Thoracic aorta (tissue), 2 donors: Measurements from ENCODE around the gene ATP12A. TPM values are rescaled to one million over a fixed set of nuclear protein-coding genes. Genes with fewer than 3 reads are reported as not detected.

ENCODE experiments used
- ATAC-seq: fragments of 150-250 bp; one replicate; pipeline ENCODE4 v1.8.0; 2017; ENCODE audit warnings: low read depth; ENCODE audit not compliant: insufficient number of reproducible peaks, low FRiP score
- DNase-seq: peaks from one replicate; pipeline ENCODE4 v3.0.0-alpha.2; 2020; ENCODE audit warnings: low spot score
- H3K27ac ChIP-seq, 2 donors: fragments of 200-600 bp; sonication (generic); 1 replicate in 1 of 2; 2 replicates in 1 of 2; pipeline ENCODE4 v1.5.1; 2016; ENCODE audit warnings: mild to moderate bottlenecking in 2 of 2, moderate library complexity in 2 of 2
- H3K27me3 ChIP-seq: fragments of 200-600 bp; sonication (generic); replicated peaks from 2 replicates; pipeline ENCODE4 v1.6.0; 2016; ENCODE audit warnings: mild to moderate bottlenecking; ENCODE audit not compliant: insufficient read depth
- H3K36me3 ChIP-seq: fragments of 200-600 bp; sonication (generic); one replicate; pipeline ENCODE4 v1.5.1; 2016
- H3K4me1 ChIP-seq, 2 donors: fragments of 200-600 bp; sonication (generic); 1 replicate in 1 of 2; 2 replicates in 1 of 2; pipeline versions ENCODE4 v1.5.1 to v1.6.0; 2016; ENCODE audit warnings: low read depth in 2 of 2, mild to moderate bottlenecking in 1 of 2; ENCODE audit not compliant: control insufficient read depth in 1 of 2
- H3K4me3 ChIP-seq: fragments of 200-600 bp; sonication (generic); 2 replicates; pipeline ENCODE4 v1.5.1; 2016; ENCODE audit warnings: mild to moderate bottlenecking
- H3K9me3 ChIP-seq: fragments of 200-600 bp; sonication (generic); 2 replicates; pipeline ENCODE4 v1.5.1; 2016
- CTCF ChIP-seq: fragments of 200-600 bp; sonication (generic); IDR thresholded peaks from one replicate; pipeline ENCODE4 v1.5.1; 2019; ENCODE audit warnings: antibody characterized with exemption
- total RNA-seq, 2 donors: library from RNA; depleted of rRNA; stranded (reverse); fragments of >200 nt; gene quantifications; one replicate each; pipeline versions ENCODE4 v1.1.0 to v1.2.3, GENCODE V29; 2016

The ATP12A gene
- total RNA-seq, 2 donors from 2014 or later, result 0.14 TPM; not detected in 1

GRCh38 chr13:24717217-24717616, 37.0 kb downstream of the ATP12A start:
- peaks cover 5 to 12% of the 10 kb centered on the region in 2 donors for H3K4me1 ChIP-seq
- H3K4me3 ChIP-seq, result no peak overlapping the region
- no peaks in the 10 kb centered on the region for H3K27me3 ChIP-seq
- H3K36me3 ChIP-seq, result no peaks in the 10 kb centered on the region
- no peak for DNase-seq
- no peak for ATAC-seq
- H3K9me3 ChIP-seq, result no peaks in the 10 kb centered on the region
- H3K27ac ChIP-seq, result no peak overlapping the region
- TF ChIP-seq CTCF, result no peak

- H3K4me3 ChIP-seq, result no peak overlapping the region
- peaks cover 0 to under 1% of the 10 kb centered on the region in 2 donors for H3K4me1 ChIP-seq
- DNase-seq, result no peak
- no peaks in the 10 kb centered on the region for H3K27me3 ChIP-seq
- TF ChIP-seq CTCF, result no peak
- H3K9me3 ChIP-seq, result no peaks in the 10 kb centered on the region
- H3K36me3 ChIP-seq, result no peaks in the 10 kb centered on the region
- ATAC-seq, result no peak
- no peak overlapping the region for H3K27ac ChIP-seq
Observed at GRCh38 chr13:24718192-24718965, 38.2 kb downstream of the ATP12A start.

- Histone ChIP-seq H3K9me3 (no peaks in the 10 kb centered on the region), H3K36me3 (no peaks in the 10 kb centered on the region), H3K27ac (no peak overlapping the region), H3K4me1 (no peaks in the 10 kb centered on the region), H3K27me3 (no peaks in the 10 kb centered on the region), H3K4me3 (no peak overlapping the region)
- ATAC-seq (no peak), DNase-seq (no peak)
- TF ChIP-seq CTCF, result no peak
Observed at GRCh38 chr13:24719139-24719538, 38.9 kb downstream of the ATP12A start.

GRCh38 chr13:24723206-24723605, 43.0 kb downstream of the ATP12A start:
- ATAC-seq, result no peak
- TF ChIP-seq CTCF, result no peak
- DNase-seq, result no peak
- Histone ChIP-seq H3K9me3 (no peaks in the 10 kb centered on the region), H3K27me3 (no peaks in the 10 kb centered on the region), H3K27ac (no peak overlapping the region), H3K36me3 (no peaks in the 10 kb centered on the region), H3K4me3 (no peak overlapping the region), H3K4me1 (peaks cover 0 to 7% of the 10 kb centered on the region in 2 donors)

- no peak overlapping the region for H3K27ac ChIP-seq
- peaks cover 0 to 7% of the 10 kb centered on the region in 2 donors for H3K4me1 ChIP-seq
- no peaks in the 10 kb centered on the region for H3K9me3 ChIP-seq
- DNase-seq, result no peak
- ATAC-seq, result no peak
- H3K4me3 ChIP-seq, result no peak overlapping the region
- H3K27me3 ChIP-seq, result no peaks in the 10 kb centered on the region
- TF ChIP-seq CTCF, result no peak
- H3K36me3 ChIP-seq, result no peaks in the 10 kb centered on the region
Observed at GRCh38 chr13:24724714-24725113, 44.5 kb downstream of the ATP12A start.
